PC-3 (cell line): ENCODE data around the gene RARA.

Experiments used
- EZH2phosphoT487 ChIP-seq: fragments of 300-600 bp; sonication (generic); IDR thresholded peaks from 2 replicates; pipeline ENCODE4 v1.6.1; 2018; ENCODE audit warnings: mild to moderate bottlenecking, antibody characterized with exemption, low read length, borderline replicate concordance
- TF ChIP-seq, protein P1 (sequence below): fragments of 300-600 bp; sonication (generic); conservative IDR thresholded peaks from 2 replicates; pipeline ENCODE4 v1.5.1; 2017; ENCODE audit warnings: antibody characterized with exemption, low read depth, mild to moderate bottlenecking, low read length

DNA sequence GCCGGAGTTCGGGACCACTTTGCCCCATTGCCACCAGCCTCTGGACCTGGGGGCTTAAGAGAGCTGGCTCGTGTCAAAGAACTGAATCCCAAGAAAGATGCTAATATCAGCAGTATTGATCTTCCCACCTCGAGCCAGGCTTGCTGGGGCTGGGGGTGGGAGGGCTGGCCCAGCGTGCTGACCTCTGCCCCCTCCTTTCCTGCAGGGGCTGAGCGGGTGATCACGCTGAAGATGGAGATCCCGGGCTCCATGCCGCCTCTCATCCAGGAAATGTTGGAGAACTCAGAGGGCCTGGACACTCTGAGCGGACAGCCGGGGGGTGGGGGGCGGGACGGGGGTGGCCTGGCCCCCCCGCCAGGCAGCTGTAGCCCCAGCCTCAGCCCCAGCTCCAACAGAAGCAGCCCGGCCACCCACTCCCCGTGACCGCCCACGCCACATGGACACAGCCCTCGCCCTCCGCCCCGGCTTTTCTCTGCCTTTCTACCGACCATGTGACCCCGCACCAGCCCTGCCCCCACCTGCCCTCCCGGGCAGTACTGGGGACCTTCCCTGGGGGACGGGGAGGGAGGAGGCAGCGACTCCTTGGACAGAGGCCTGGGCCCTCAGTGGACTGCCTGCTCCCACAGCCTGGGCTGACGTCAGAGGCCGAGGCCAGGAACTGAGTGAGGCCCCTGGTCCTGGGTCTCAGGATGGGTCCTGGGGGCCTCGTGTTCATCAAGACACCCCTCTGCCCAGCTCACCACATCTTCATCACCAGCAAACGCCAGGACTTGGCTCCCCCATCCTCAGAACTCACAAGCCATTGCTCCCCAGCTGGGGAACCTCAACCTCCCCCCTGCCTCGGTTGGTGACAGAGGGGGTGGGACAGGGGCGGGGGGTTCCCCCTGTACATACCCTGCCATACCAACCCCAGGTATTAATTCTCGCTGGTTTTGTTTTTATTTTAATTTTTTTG lies 47.1 kb downstream of the RARA start:
- TF ChIP-seq, protein P1, sequence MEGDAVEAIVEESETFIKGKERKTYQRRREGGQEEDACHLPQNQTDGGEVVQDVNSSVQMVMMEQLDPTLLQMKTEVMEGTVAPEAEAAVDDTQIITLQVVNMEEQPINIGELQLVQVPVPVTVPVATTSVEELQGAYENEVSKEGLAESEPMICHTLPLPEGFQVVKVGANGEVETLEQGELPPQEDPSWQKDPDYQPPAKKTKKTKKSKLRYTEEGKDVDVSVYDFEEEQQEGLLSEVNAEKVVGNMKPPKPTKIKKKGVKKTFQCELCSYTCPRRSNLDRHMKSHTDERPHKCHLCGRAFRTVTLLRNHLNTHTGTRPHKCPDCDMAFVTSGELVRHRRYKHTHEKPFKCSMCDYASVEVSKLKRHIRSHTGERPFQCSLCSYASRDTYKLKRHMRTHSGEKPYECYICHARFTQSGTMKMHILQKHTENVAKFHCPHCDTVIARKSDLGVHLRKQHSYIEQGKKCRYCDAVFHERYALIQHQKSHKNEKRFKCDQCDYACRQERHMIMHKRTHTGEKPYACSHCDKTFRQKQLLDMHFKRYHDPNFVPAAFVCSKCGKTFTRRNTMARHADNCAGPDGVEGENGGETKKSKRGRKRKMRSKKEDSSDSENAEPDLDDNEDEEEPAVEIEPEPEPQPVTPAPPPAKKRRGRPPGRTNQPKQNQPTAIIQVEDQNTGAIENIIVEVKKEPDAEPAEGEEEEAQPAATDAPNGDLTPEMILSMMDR = no peak
- TF ChIP-seq EZH2phosphoT487 = no peak
